GM18508 (cell line): ENCODE data around the gene FUT7.

ENCODE experiments used
- ATAC-seq: cut with Tn5 transposase; IDR thresholded peaks from one replicate; pipeline ENCODE4 v1.9.1; 2021; ENCODE audit warnings: moderate number of reproducible peaks; ENCODE audit not compliant: insufficient read depth, unreplicated experiment

The FUT7 gene

DNA sequence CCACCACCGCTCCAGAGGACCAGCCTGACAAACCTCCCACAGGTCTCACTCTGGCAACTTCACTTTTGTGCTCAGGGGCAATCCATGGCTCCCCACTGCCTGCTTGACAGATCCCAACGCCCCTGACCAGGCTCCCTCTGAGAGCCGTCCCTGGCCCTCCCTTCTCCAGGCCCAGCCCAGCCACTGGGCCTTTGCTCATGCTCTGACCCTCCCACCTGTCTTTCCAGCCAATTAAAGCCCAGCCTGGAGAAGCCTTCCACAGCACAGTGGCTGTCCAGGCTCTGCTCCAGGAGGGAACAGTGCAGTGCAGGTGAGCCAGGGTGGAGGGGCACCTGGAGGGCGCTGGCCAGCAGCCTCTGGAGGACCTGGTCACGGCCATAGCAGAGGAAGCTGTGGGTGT, 18.7 kb upstream of the FUT7 start:
- no peak for ATAC-seq

DNA sequence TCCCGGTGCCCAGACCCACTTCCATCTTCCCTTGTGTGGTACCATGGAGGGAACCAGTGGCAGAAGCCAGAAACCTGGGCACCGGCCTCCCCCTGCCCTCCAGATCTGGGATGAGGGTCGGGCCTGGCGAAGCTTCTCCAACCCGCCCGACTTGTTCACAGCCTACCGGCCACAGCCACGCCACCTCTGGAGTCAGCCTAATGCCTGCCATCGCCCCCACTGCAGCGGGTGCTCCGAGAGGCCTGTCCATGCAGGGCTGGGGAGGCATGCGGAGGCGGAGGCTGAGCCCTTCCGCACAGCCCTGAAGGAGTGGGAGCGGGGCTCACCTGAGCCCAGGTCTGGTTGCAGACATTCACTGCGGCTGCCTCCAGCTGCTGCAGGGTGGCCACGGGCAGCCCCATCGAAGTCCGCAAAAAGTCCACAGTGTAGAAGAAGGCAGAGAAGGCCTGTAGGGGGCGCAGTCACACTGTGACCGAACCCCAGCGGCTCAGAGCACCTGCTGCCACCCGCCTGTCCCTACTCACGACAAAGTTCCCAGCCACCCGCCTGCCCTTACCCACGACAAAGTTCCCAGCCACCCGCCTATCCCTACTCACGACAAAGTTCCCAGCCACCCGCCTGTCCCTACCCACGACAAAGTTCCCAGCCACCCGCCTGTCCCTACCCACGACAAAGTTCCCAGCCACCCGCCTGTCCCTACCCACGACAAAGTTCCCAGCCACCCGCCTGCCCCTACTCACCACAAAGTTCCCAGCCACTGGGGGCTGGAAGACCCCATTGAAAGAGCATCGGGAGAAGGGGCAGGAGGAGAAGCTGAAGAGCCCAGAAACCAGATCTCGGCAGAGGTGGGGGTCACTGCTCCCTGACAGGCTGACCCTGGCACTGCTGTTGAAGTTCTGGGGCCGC, 17.9 kb upstream of the FUT7 start:
- no peak for ATAC-seq

DNA sequence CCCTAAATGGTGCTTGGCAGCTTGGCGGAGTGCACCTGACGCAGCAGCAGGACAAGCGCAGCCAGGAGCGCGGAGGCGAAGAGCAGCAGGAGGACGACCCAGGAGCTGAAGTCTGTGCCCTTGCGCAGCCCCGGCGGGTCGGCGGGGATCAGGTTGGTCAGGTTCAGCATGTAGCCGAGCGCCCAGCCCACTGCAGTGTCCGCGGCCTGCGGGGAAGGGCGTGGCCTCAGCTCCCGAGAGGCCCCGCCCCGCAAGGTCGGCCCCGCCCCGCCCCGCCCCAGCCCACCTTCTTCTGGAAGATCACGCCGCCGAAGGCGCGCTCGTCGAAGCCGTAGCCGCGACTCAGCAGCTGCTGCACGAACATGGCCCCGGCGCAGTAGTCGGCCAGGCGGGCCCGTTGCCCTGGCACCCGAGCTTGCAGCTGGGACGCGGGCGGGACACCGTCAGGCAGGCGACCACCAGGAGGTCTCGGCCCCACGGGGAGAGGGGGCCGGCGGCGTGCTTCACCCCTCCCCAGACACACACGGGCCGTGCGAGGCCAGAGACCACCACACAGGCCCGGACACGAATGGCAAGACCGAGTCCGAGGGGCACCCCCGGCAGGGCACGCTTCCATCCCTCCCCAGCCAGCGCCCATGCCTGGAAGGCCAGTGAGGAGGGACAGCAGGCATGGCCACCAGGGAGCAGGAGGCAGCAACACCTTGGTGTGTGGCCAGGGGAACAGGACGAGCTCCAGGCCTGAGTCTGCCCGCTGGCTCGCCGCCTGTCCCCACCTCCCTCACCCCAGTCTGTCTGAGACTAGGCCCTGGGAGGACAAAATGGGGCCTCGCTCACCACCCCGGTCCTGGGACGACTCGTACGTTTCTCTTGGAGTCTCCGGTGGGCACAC, 17.0 kb upstream of the FUT7 start:
- ATAC-seq: no peak

DNA sequence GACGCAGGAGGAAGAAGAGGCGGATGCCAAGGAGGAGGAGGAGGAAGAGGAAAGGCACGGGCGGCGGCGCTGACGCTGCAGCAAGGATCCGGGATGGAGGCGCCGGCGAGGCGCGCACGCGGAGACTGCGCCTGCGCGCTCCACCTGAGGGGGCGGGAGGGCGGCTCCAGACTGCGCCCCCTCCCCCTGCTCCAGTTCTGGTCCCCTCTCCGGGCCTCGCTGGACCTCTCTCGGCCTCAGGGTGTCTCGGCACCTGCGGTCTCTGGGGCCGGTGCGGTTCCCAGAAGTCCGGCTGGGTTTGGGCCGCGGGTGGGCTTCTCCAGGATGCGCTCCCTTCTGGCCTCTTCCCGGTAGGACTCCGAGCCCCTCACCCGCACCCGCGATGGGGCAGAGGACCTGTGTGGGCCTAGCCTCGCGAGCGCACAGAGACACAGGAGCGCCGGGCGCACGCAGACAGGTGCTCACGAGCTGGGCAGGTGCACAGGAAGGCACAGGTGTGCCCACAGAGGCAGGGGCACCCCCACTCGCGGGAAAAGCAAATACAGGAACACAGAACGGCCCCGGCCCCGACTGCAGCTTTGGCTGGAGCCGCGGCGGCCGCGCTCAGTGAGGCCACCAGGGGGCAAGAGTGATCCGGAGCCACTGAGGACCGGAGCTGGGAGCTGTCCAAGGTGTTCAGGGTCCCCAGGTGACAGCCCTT, 14.3 kb upstream of the FUT7 start, which contains the start of gene NPDC1:
TSS of gene NPDC1 (minus strand) at position 90 of the 700 bp plus-strand sequence. CDS start 188 bp downstream, outside the sequence.
- no peak for ATAC-seq

DNA sequence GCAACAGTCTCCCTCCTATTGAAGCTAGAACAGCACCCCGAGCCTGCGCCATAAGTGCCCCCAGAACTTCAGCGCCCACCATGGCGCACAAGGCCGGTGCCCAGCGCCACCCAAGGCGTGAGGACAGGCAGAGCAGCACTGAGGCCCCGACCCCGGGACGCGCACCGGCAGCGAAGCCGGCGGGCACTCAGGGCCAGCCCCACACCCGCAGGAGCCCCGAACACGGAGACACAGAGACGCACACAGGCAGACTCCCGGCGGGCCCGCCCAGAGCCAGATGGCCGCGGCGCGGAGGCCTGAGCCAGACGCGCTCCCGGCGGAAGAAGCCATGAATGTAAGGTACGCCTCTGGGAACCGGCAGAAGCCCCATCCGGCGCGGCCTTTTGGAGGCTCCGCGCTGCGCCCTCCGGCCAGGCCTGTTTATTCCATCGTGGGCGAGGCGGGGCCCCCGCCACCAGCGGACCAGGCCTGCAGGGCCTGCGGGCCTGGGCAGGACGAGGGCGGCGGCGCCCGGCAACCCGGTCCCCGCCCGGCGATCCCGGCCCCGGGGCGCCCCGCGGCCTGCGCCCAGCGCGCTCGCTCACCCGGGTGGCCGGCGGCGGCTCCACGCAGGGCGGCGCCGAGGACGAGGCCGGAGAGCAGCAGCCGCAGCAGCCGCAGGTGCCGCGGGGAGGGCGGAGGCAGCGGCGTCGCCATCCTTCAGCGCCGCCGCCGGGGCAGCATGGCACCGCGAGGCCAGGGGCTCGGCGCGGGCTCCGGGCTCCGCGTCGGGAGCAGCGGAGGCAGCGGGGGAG, 13.6 kb upstream of the FUT7 start:
- no peak for ATAC-seq

DNA sequence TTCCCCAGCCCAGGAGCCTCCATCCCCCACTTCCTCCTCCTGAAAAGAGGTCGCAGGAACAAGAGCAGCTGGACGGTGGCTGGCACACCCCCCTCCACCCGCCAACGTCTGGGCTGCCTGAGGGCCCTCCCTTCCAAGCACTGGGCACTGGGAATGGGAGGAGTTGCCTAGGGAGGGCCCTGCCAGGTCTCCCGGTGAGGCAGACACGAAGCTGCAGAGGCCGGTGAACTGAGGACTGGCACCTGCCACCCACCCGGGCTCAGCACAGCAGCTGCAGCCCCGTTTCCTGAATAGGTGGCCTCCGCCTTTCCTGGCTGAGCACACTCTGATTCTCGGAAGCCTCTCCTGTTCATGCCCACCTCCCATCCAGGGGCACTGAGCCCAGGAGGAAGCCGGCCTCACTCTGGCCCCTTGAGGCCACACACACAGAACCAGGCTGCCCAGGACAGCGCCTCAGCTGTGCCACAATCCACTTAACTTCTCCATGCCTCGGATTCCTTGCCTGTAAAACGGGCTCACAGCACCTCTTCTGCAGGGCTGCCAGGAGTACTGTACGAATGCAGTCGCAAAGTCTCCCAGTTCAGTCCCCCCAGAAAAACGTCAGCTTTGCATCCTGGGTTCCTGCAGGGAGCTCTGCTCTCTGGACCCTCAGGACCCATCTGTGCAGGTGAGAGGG, 12.8 kb upstream of the FUT7 start:
- ATAC-seq: no peak

DNA sequence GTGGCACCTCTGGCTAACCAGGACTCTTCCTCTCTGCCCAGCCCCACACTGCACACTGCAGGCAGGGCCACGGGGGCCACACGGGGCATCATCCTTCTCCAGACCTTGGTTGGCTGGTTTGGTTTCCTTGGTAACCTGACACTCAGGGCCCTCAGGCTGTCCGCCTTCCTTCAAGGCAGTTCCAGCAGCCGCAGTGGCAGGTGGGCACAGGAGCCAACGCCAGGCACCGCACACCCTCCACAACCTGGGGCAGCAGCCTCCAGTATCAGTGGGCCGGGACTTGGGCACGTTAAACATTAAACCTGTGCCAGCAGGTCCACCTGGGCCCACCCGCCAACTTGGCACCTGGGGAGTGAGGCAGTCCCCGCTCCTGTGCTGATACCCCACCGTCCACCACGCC, 12.1 kb upstream of the FUT7 start:
- ATAC-seq: no peak

DNA sequence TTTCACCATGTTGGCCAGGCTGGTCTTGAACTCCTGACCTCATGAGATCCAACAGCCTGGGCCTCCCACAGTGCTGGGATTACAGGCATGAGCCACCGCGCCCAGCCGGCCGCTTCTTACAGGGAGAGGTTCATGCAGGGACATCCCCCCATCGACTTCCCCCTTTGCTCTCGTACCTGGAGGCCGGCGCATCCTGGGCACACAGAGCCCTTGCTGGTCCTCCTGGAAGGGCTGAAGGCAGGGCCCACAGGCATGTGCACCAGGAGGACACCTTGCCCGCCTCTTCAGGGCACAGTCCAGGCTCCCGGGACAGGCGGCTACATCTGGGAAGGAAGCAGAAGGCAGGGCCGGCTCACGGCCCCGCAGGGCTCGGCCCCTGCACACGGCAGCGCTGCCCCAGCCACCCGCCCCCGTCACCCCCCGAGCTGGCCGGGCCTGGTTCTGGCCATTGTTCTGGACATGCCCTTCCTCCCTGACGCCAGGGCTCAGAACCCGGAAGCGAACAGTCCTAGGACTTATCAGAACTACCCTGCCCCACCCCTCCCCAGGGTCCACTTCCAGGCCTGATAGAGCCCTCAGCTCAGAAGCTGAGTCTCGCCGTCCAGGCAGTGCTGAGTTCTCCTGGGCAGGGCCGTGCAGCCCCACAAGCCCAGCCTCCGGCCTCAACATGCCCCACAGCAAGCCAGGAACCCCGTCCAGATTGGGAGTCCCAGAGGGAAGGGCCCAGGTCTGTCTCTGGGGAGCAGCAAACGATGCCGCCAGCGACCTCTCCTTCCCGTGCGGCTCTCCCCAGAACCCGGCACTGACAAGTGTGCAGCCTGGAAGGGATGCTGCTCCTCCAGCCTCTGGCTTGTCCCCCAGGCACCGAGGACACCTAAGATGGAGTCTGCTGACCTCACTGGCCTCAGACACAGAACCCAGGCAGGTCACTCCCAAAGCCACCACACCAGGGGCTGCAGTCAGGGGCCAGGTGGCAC, 11.2 kb upstream of the FUT7 start:
- ATAC-seq: no peak

DNA sequence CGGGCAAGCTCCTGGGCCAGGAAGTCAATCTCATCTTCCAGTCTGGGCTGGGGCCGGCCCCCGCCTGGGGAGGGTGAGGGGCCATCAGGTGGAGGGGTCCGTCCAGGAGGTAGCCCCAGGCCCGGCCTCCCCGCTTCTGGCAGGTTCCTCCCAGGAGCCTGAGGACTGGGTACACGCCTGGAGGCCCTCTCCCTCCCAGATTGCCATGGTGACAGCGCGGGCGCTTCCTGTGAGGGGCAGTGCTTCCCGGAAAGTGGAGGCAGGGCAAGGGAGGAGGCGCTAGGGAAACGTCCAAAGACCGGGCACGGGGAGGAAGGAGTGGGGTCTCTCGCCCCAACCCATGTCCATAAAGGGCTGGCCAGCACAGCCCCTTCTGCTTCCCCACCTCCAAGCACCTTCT, 9.2 kb upstream of the FUT7 start:
- ATAC-seq: no peak

DNA sequence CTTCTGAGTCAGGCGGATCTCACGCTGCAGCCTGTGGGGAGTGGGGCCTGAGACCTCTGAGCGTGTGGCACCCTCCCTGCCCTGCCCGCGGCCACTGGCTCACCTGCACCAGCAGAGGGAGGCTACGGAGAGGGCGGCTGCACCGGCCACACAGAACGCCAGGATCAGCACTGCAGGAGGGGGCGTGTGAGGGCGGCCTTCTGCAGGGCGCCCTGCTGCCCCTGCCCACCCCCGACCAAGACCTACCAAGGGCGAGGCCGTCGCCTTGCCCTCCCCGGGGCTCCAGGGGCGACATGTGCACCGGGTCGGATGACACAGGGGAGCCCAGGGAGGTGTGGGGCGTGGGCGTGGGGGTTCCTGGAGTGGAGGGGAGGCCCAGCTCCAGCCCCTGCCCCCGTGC, 8.7 kb upstream of the FUT7 start:
- ATAC-seq: no peak

DNA sequence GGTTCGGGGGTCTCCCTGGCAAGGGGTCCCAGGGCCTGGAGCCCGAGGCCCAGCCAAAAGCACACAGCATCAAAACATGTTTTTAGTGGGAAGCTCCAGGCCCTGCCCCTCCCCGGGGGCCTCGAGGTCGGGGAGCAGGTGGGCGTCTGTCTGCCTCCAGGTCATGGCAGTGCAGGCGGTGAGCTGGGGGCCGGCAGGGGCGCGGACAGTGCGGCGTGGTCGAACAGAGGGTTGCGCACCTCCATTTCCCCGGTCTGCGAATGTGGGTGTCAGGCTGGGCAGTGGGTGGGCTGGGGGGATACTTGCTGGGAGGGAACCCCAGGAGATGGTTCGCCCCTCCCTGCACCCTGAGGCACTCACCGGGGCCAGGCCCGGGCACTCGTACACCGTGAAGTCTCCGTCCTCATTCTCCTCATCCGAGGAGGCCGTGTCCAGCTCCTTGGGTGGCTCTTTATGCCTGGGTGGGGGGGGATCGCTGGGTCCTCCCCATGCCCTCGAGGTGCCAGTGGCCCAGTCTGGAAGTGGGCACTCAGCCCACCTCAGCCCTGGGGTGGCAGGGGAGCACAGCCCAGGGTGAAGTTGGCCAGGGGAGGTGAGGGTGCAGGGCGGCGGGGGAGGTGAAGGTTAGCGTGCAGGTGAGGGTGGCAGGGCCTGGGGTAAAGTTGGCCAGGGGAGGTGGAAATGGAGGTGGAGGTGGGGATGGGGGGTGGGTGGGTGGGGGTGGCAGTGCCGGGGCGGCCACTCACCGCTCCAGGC, 7.9 kb upstream of the FUT7 start:
- ATAC-seq: no peak

DNA sequence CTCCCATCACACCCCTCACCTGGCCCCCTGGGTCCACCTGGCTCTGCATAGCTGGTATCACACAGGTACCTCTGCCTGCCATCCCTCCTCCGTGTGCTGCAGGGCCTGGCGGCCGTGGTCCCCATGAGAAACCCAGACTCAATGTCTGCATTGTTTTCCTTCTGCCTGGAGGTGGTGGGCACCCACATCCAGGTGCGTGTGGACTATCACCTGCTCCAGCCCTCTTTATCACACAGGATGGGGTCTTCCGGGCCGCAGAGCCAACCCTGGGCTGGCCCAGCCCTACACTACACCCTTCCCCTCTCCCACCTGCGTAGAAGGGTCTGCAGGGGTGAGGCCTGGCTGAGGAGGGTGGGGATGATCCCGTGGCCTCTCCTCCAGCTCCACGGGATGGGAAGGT, 7.0 kb upstream of the FUT7 start:
- ATAC-seq: no peak

DNA sequence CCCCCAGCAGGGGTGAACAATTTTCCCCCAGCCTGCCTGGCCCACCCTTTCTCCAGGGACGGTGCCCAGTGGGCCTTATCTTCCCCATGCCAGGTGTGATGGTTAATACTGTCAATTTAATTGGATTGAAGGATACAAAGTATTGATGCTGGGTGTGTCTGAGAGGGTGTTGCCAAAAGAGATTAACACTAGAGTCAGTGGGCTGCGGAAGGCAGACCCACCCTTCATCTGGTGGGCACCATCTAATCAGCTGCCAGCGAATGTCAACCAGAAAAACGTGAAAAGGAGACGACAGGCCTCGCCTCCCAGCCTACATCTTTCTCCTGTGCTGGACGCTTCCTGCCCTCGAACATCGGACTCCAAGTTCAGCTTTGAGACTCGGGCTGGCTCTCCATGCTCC, 5.6 kb upstream of the FUT7 start:
- no peak for ATAC-seq

DNA sequence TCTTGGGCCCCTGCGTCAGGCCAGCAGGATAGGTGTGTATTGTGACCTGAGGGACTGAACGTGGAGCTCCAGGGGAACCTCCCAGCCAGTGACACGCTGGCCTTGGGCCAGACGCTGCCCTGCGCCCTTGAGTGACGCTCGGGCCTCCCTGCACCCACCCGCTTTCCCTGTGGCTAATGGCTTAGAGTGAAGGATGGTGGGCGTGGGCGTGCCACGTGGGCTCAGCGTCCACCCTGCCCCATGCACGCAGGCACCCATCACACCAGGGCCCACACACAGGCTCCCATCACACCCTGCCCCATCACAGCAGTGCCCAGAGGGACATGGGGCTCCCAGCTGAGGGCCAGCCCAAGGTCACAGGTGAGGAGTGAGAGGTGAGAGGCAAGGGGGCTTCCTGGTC, 5.1 kb upstream of the FUT7 start:
- no peak for ATAC-seq

DNA sequence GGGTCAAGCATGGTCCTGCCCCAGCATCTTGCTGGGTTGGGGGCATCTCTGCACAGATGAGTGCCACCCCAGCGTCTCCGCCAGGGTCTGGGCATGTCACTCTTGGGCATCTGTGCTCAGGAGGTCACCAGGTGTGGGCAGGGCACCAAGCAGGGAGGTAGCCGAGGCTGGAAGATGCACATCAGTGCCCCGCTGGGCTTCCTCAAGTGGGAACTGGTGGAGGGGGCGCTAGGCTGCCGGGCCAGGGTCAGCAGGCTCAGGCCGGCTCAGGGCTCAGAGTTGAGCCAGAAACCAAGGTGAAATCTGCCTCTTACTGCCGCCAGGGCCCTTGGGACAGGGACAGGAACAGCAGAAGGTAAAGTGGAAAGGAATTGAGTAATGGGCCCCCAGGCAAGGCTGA, 4.0 kb upstream of the FUT7 start:
- no peak for ATAC-seq

DNA sequence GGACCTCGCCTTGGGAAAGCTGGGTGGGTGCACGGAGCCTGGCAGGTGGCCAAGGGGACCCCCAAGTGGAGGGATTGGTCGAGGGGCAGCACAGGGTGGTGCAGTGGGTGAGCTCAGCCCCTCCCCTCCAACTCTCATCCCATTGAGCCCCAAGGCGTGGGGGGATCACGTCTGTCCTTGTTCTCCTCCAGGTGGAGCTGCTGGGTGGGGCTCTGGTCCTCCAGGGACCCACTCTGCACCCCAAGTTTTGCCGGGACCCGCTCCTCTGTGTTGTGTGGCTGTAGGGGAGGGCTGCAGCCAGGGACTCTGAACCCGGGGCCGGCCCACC, 3.6 kb upstream of the FUT7 start:
- ATAC-seq: no peak

DNA sequence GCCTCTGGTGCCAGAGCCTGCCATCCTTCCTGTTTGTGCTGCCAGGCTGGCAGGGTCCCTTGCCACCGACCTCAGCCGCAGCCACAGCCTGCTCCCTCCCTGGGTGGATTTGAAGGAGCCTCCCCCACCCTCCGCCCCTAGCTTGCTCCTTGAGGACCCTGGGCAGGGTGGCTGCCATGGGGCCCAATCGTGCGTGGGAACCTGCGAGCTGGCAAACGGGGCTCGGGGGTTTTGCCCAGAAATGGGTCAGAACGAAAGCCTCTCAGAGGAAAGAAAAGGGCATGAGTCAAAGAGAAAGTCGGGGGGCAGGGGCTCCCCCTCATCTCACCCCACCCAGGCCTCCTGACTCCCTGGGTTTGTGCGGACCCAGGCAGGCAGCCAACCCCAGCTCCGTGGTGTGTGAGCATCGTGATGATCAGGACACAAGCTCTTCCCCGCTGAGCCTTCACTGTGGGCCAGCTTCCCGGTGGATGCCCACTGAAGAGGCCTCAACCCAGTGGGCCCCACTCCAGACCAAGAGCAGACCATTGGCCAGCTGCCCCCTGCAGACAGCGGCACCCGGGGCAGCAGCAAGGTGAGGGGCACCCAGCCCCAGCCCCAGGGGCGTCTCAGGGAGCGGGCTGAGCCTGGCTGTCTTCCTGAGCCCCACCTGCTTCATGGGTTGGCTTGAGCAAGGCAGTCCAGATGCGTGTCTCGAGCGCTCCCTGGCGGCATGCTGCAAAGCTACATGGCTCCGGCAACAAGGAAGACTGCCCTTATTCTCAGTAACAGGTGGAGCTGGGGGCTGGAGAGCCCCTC, 3.0 kb upstream of the FUT7 start:
- ATAC-seq: no peak
